Bone marrow (tissue), 2 donors: ENCODE results near the gene DNAJB5.
"Not testable (repeated sequence)": the region's sequence is repeated elsewhere in the genome, so short reads cannot be mapped to it uniquely, and the experiment has no call there.

ENCODE experiments used
- DNase-seq, 2 donors: peaks; one replicate each; lab custom pipeline; 2025; lab: John Stamatoyannopoulos, UW

Gene DNAJB5

GRCh38 chr9:35000535-35001284 is 11.2 kb downstream of the DNAJB5 start:
- DNase-seq, result no peak

GRCh38 chr9:35001285-35001677 is 11.7 kb downstream of the DNAJB5 start:
- no peak for DNase-seq

- DNase-seq, result no peak
Observed at GRCh38 chr9:35001803-35002502, 12.4 kb downstream of the DNAJB5 start.

GRCh38 chr9:35002623-35003022 is 13.1 kb downstream of the DNAJB5 start:
- no peak for DNase-seq

GRCh38 chr9:35004299-35004698 is 14.8 kb downstream of the DNAJB5 start:
- DNase-seq, result not testable (repeated sequence)

- no peak for DNase-seq
Observed at GRCh38 chr9:35010351-35010958, 20.9 kb downstream of the DNAJB5 start.

- DNase-seq, result no peak
Observed at GRCh38 chr9:35014517-35014916, 25.0 kb downstream of the DNAJB5 start.

- DNase-seq, result peak in 1 of 2 donors; percentile 7
Observed at GRCh38 chr9:35023443-35023842, 33.9 kb downstream of the DNAJB5 start.

GRCh38 chr9:35026671-35027070 is 37.1 kb downstream of the DNAJB5 start:
- DNase-seq, result no peak

- no peak for DNase-seq
Observed at GRCh38 chr9:35027374-35027773, 37.8 kb downstream of the DNAJB5 start.

GRCh38 chr9:35027860-35028259 is 38.3 kb downstream of the DNAJB5 start:
- no peak for DNase-seq

GRCh38 chr9:35028341-35028740 is 38.8 kb downstream of the DNAJB5 start:
- no peak for DNase-seq

- DNase-seq, result no peak
Observed at GRCh38 chr9:35029241-35029640, 39.7 kb downstream of the DNAJB5 start.

GRCh38 chr9:35029852-35030251 is 40.3 kb downstream of the DNAJB5 start:
- DNase-seq, result no peak

- no peak for DNase-seq
Observed at GRCh38 chr9:35033101-35033500, 43.6 kb downstream of the DNAJB5 start.

- no peak for DNase-seq
Observed at GRCh38 chr9:35035851-35036701, 46.5 kb downstream of the DNAJB5 start.

GRCh38 chr9:35042081-35042604 is 52.6 kb downstream of the DNAJB5 start:
- no peak for DNase-seq

GRCh38 chr9:35042891-35043545 is 53.5 kb downstream of the DNAJB5 start:
- DNase-seq, result no peak

GRCh38 chr9:35044071-35044470 is 54.5 kb downstream of the DNAJB5 start:
- DNase-seq, result no peak
